CD14-positive monocyte (primary cell): ENCODE results near the gene SLC12A4. TPM values are rescaled to one million over a fixed set of nuclear protein-coding genes. Genes with fewer than 3 reads are reported as not detected.

ENCODE experiments used
- DNase-seq, 3 donors: peaks; one replicate each; pipeline ENCODE4 v3.0.0-alpha.2; 2011 to 2022
- H2AFZ ChIP-seq: 2 replicates; pipeline ENCODE4 v1.6.0; 2012; ENCODE audit warnings: mild to moderate bottlenecking, low read depth, low read length, inconsistent platforms; ENCODE audit not compliant: insufficient read depth, poor library complexity, severe bottlenecking
- H3K27ac ChIP-seq, 2 donors: 1 replicate in 1 of 2; 2 replicates in 1 of 2; pipeline ENCODE4 v1.5.1; 2012 to 2013; ENCODE audit warnings: low read length in 2 of 2, control low read depth in 1 of 2, inconsistent platforms in 1 of 2, low read depth in 1 of 2, mild to moderate bottlenecking in 1 of 2
- H3K27me3 ChIP-seq, 2 donors: one replicate each; pipeline versions ENCODE4 v1.6.0 to v1.6.1; 2011 to 2013; ENCODE audit warnings: low read length in 2 of 2; ENCODE audit not compliant: control insufficient read depth in 2 of 2, insufficient read depth in 2 of 2
- H3K36me3 ChIP-seq, 2 donors: replicated peaks in 1 of 2; 1 replicate in 1 of 2; 2 replicates in 1 of 2; pipeline versions ENCODE4 v1.5.1 to v1.6.1; 2012 to 2013; ENCODE audit warnings: low read length in 2 of 2, control low read depth in 1 of 2, inconsistent platforms in 1 of 2, mild to moderate bottlenecking in 1 of 2; ENCODE audit not compliant: insufficient read depth in 2 of 2, control insufficient read depth in 1 of 2
- H3K4me1 ChIP-seq, 2 donors: 1 replicate in 1 of 2; 2 replicates in 1 of 2; pipeline versions ENCODE4 v1.5.1 to v1.6.1; 2012 to 2013; ENCODE audit warnings: low read length in 2 of 2, control low read depth in 1 of 2, inconsistent platforms in 1 of 2, mild to moderate bottlenecking in 1 of 2, moderate library complexity in 1 of 2; ENCODE audit not compliant: insufficient read depth in 2 of 2, control insufficient read depth in 1 of 2
- H3K4me2 ChIP-seq: replicated peaks from 2 replicates; pipeline ENCODE3; 2012; ENCODE audit warnings: low read length, moderate library complexity, mild to moderate bottlenecking; ENCODE audit not compliant: poor library complexity, severe bottlenecking; ENCODE audit errors: extremely low read depth
- H3K4me3 ChIP-seq, 3 experiments: fragments of 200-600 bp in 1 of 3; sonication (generic) in 1 of 3; replicated peaks in 1 of 3; 1 replicate in 2 of 3; 2 replicates in 1 of 3; pipeline ENCODE4 v1.5.1; 2011 to 2013; ENCODE audit warnings: low read length in 3 of 3, mild to moderate bottlenecking in 3 of 3, control low read depth in 2 of 3, low read depth in 2 of 3, inconsistent platforms in 1 of 3, moderate library complexity in 1 of 3
- H3K79me2 ChIP-seq: 2 replicates; pipeline ENCODE4 v1.6.0; 2012; ENCODE audit warnings: mild to moderate bottlenecking, control low read depth, inconsistent platforms, low read length, moderate library complexity; ENCODE audit not compliant: insufficient read depth
- H3K9ac ChIP-seq: 2 replicates; pipeline ENCODE4 v1.6.0; 2017; ENCODE audit warnings: low read length, mild to moderate bottlenecking; ENCODE audit not compliant: insufficient read depth, poor library complexity, severe bottlenecking
- H3K9me3 ChIP-seq, 2 donors: replicated peaks in 1 of 2; 1 replicate in 1 of 2; 2 replicates in 1 of 2; pipeline versions ENCODE4 v1.5.1 to v1.6.1; 2012 to 2013; ENCODE audit warnings: low read length in 2 of 2, control low read depth in 1 of 2; ENCODE audit not compliant: control insufficient read depth in 1 of 2, insufficient read depth in 1 of 2
- H4K20me1 ChIP-seq: 2 replicates; pipeline ENCODE4 v1.6.0; 2012; ENCODE audit warnings: mild to moderate bottlenecking, low read length, control low read depth, moderate library complexity; ENCODE audit not compliant: insufficient read depth
- H3K27ac Mint-ChIP-seq, 7 donors: one replicate each; pipeline ENCODE4 v1.8.0; 2020; ENCODE audit warnings: mild to moderate bottlenecking in 7 of 7, mixed read lengths in 7 of 7, moderate library complexity in 6 of 7, inconsistent platforms in 2 of 7
- H3K27me3 Mint-ChIP-seq, 3 donors: one replicate each; pipeline ENCODE4 v1.8.0; 2021 to 2022; ENCODE audit warnings: low read depth in 3 of 3, mild to moderate bottlenecking in 3 of 3, mixed read lengths in 3 of 3, moderate library complexity in 3 of 3, inconsistent platforms in 1 of 3
- H3K36me3 Mint-ChIP-seq, 2 donors: one replicate each; pipeline ENCODE4 v1.8.0; 2020; ENCODE audit warnings: mixed read lengths in 2 of 2, inconsistent platforms in 1 of 2, mild to moderate bottlenecking in 1 of 2
- H3K4me1 Mint-ChIP-seq: one replicate; pipeline ENCODE4 v1.8.0; 2020; ENCODE audit warnings: mild to moderate bottlenecking, mixed read lengths
- H3K4me3 Mint-ChIP-seq, 2 donors: one replicate each; pipeline ENCODE4 v1.8.0; 2020; ENCODE audit warnings: mild to moderate bottlenecking in 2 of 2, mixed read lengths in 2 of 2, moderate library complexity in 1 of 2
- H3K9me3 Mint-ChIP-seq, 7 donors: one replicate each; pipeline ENCODE4 v1.8.0; 2020 to 2022; ENCODE audit warnings: mixed read lengths in 7 of 7, mild to moderate bottlenecking in 6 of 7, moderate library complexity in 6 of 7, inconsistent platforms in 2 of 7
- WGBS: methylation state at CpG from one replicate; pipeline ENCODE4 v1.1.5; 2013; ENCODE audit warnings: missing lambda C conversion rate; ENCODE audit not compliant: insufficient coverage; 5-methylcytosine and 5-hydroxymethylcytosine counted together
- intact Hi-C, 2 donors: fragments of 100-400 bp; cut with micrococcal nuclease; formaldehyde crosslinking; loops; one replicate each; pipeline versions ENCODE4 v1.15.0 to v1.15.1; 2023
- polyA plus RNA-seq, 3 donors: library from polyadenylated mRNA; depleted of rRNA in 1 of 3; unstranded in 2 of 3; stranded (reverse) in 1 of 3; fragments of 300-500 nt in 2 of 3; fragments of >200 nt in 1 of 3; fragmentation: Illumina TruSeq in 2 of 3; gene quantifications; 1 replicate in 2 of 3; 2 replicates in 1 of 3; pipeline ENCODE4 v1.2.3, GENCODE V29; 2012 to 2021
- TF ChIP-seq, protein P1 (sequence below): fragments of 200-600 bp; IDR thresholded peaks from one replicate; pipeline ENCODE4 v1.8.0; 2022; ENCODE audit warnings: antibody characterized with exemption, mild to moderate bottlenecking

Gene SLC12A4
- polyA plus RNA-seq, 3 donors, result 7.3 to 57.2 (median 7.7) TPM

DNA sequence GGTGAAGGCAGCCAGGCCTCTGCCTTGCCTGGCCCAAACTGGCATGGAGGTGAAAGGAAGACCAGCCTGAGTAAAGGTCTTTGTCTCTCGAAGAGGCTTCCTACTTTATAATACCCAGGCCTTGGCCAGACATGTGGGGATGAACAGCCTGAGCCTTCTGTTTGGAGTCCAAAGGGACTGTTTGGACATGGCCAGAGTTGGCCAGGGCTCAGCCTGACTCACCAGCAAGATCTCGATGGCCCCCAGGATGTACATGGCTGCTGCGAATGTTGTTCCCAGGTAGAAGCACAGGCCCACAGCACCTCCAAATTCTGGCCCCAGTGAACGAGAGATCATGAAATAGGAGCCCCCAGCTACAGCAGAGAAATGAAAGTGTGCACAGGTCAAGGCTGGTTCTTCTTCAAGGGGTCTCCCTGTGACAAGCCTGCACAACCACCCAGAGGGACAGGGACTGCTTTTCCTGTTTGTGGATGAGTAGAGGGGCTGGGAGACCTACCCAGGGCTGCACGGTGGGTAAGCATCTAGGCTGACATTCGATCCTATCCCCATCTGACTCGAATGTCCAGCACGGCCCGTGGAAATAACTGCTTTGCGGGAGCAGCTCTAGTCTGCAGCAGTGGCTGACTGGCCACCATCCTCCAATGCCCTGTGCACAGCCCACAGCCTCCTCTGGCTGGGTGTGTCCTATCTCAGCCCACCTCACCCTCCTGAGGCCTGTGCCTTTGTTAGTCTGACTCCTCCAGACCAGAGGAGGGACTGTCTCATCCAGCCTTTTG, 13.8 kb downstream of the SLC12A4 start:
- Histone ChIP-seq H3K27ac (no peak overlapping the region), H3K27me3 (no peaks in the 10 kb centered on the region), H3K79me2 (no peaks in the 10 kb centered on the region), H3K36me3 (peaks cover 60 to 82% of the 10 kb centered on the region in 2 donors), H3K4me2 (no peak overlapping the region), H3K9me3 (no peaks in the 10 kb centered on the region), H3K4me1 (no peaks in the 10 kb centered on the region), H3K9ac (no peak overlapping the region), H4K20me1 (no peaks in the 10 kb centered on the region), H2AFZ (no peak overlapping the region), H3K4me3 (no peak overlapping the region)
- Mint-ChIP-seq H3K4me3 (no peak overlapping the region), H3K27ac (peak overlapping the region in 2 of 7 donors; percentile 4 to 63), H3K36me3 (peaks cover 60 to 82% of the 10 kb centered on the region in 2 donors), H3K27me3 (peaks cover 0 to 2% (median 0%) of the 10 kb centered on the region in 3 donors), H3K9me3 (no peaks in the 10 kb centered on the region), H3K4me1 (no peaks in the 10 kb centered on the region)
- TF ChIP-seq, protein P1, sequence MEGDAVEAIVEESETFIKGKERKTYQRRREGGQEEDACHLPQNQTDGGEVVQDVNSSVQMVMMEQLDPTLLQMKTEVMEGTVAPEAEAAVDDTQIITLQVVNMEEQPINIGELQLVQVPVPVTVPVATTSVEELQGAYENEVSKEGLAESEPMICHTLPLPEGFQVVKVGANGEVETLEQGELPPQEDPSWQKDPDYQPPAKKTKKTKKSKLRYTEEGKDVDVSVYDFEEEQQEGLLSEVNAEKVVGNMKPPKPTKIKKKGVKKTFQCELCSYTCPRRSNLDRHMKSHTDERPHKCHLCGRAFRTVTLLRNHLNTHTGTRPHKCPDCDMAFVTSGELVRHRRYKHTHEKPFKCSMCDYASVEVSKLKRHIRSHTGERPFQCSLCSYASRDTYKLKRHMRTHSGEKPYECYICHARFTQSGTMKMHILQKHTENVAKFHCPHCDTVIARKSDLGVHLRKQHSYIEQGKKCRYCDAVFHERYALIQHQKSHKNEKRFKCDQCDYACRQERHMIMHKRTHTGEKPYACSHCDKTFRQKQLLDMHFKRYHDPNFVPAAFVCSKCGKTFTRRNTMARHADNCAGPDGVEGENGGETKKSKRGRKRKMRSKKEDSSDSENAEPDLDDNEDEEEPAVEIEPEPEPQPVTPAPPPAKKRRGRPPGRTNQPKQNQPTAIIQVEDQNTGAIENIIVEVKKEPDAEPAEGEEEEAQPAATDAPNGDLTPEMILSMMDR, result no peak
- 93% methylated on average over 9 of the region's 10 CpGs for WGBS
- no peak for DNase-seq
- intact Hi-C loops, result no loop called here

DNA sequence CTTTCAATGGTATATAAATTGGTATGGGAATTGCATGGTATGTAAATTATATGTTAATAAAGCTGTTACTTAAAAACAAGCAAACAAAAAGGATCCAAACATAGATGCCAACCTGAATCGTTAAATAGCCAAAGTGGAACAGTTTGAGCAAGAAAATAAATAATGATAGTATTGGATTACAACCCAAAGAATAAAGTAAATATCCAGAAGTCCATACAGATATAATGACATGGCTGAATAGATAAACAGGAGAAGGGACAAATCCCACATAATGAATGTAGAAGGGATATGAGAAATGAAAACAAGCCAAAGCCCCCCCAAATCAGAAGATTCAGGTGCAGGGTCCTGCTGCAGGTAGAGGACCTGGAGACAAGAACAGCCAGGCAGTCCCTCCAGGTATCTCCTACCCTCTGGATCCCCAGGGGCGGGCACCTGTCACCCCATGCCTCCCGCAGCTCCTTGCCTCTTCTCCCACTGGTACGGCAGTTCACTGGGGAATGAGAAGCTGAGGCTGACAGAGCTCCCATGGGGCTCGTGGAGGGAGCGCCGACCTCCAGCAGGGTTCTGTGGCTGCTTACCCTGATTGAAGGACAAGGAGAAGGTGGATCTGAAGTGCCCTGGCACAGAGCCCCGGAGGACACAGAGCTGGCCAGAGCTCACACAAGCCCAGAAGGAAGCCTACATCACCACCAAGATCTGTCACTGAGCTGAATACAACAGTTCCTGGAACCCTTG, 14.6 kb downstream of the SLC12A4 start:
- intact Hi-C loops, result no loop called here
- Mint-ChIP-seq H3K27ac (peak overlapping the region in 1 of 7 donors; percentile 17), H3K9me3 (no peaks in the 10 kb centered on the region), H3K4me3 (no peak overlapping the region), H3K36me3 (peaks cover 55 to 82% of the 10 kb centered on the region in 2 donors), H3K4me1 (no peaks in the 10 kb centered on the region), H3K27me3 (peaks cover 0 to 2% (median 0%) of the 10 kb centered on the region in 3 donors)
- no peaks in the 10 kb centered on the region for H3K79me2 ChIP-seq
- H2AFZ ChIP-seq, result no peak overlapping the region
- no peak overlapping the region for H3K4me3 ChIP-seq
- no peaks in the 10 kb centered on the region for H4K20me1 ChIP-seq
- H3K27ac ChIP-seq, result no peak overlapping the region
- 100% methylated on average over 1 of the region's 8 CpGs for WGBS
- no peak overlapping the region for H3K4me2 ChIP-seq
- no peaks in the 10 kb centered on the region for H3K4me1 ChIP-seq
- no peak overlapping the region for H3K9ac ChIP-seq
- H3K9me3 ChIP-seq, result no peaks in the 10 kb centered on the region
- TF ChIP-seq, protein P1, result no peak
- no peak for DNase-seq
- H3K27me3 ChIP-seq, result no peaks in the 10 kb centered on the region
- peaks cover 61 to 80% of the 10 kb centered on the region in 2 donors for H3K36me3 ChIP-seq
